Measurements from ENCODE around the gene RAB6A.
"Not testable (repeated sequence)": the region's sequence is repeated elsewhere in the genome, so short reads cannot be mapped to it uniquely, and the experiment has no call there.

Gene RAB6A

GRCh38 chr11:73785467-73785866, 24.6 kb upstream of the RAB6A start:
- H2AFZ ChIP-seq (ENCODE audit: insufficient read depth, low read length, poor library complexity); DNase-seq; H4K8ac ChIP-seq (ENCODE audit: low read depth, low read length); H3K27me3 ChIP-seq (ENCODE audit: insufficient read depth, low read length); H4K91ac ChIP-seq (ENCODE audit: low read depth, low read length); H3K18ac ChIP-seq (ENCODE audit: low read length); H2BK5ac ChIP-seq (ENCODE audit: low read depth, low read length, poor library complexity); H3K4me1 ChIP-seq (ENCODE audit: control insufficient read depth in 1 of 2, insufficient read depth in 2 of 2, low read length in 2 of 2); H3K4me2 ChIP-seq (ENCODE audit: low read length); H3K36me3 ChIP-seq (ENCODE audit: control insufficient read depth in 1 of 2, insufficient read depth in 2 of 2, low read length in 2 of 2); H3K23ac ChIP-seq (ENCODE audit: low read length); H2AK5ac ChIP-seq (ENCODE audit: low read length); H3K9ac ChIP-seq (ENCODE audit: low read length); H3K14ac ChIP-seq (ENCODE audit: low read length); H3K9me3 ChIP-seq (ENCODE audit: insufficient read depth, low read depth, low read length); H3K79me1 ChIP-seq (ENCODE audit: low read length); H2BK120ac ChIP-seq (ENCODE audit: insufficient read depth, low read length, poor library complexity); H2BK12ac ChIP-seq (ENCODE audit: low read length); H3K79me2 ChIP-seq (ENCODE audit: control insufficient read depth, insufficient read depth, low read length, poor library complexity); H3K27ac ChIP-seq (ENCODE audit: low read depth, low read length); H4K12ac ChIP-seq (ENCODE audit: low read depth, low read length); H3K4me3 ChIP-seq (ENCODE audit: low read depth, low read length); H3K4ac ChIP-seq (ENCODE audit: low read depth, low read length): not testable (repeated sequence)

- no peak overlapping the region for H3K4me3 ChIP-seq (ENCODE audit: low read depth, low read length)
- H3K27me3 ChIP-seq (ENCODE audit: insufficient read depth, low read length), result no peaks in the 10 kb centered on the region
- no peak overlapping the region for H3K4me2 ChIP-seq (ENCODE audit: low read length)
- H2AFZ ChIP-seq (ENCODE audit: insufficient read depth, low read length, poor library complexity), result no peak overlapping the region
- peaks cover 4% of the 10 kb centered on the region for H3K79me1 ChIP-seq (ENCODE audit: low read length)
- H2AK5ac ChIP-seq (ENCODE audit: low read length), result no peak overlapping the region
- H4K12ac ChIP-seq (ENCODE audit: low read depth, low read length), result no peak overlapping the region
- H3K27ac ChIP-seq (ENCODE audit: low read depth, low read length), result no peak overlapping the region
- H4K91ac ChIP-seq (ENCODE audit: low read depth, low read length), result no peak overlapping the region
- no peak overlapping the region for H3K4ac ChIP-seq (ENCODE audit: low read depth, low read length)
- no peaks in the 10 kb centered on the region for H3K9me3 ChIP-seq (ENCODE audit: insufficient read depth, low read depth, low read length)
- H3K9ac ChIP-seq (ENCODE audit: low read length), result no peak overlapping the region
- H2BK12ac ChIP-seq (ENCODE audit: low read length), result no peak overlapping the region
- no peak overlapping the region for H2BK5ac ChIP-seq (ENCODE audit: low read depth, low read length, poor library complexity)
- H3K14ac ChIP-seq (ENCODE audit: low read length), result no peak overlapping the region
- 100% methylated on average over 1 of the region's 1 CpG for WGBS (ENCODE audit: extremely low coverage, insufficient coverage, insufficient read length)
- DNase-seq, result no peak
- peaks cover 0 to 4% of the 10 kb centered on the region in 2 experiments for H3K4me1 ChIP-seq (ENCODE audit: control insufficient read depth in 1 of 2, insufficient read depth in 2 of 2, low read length in 2 of 2)
- no peak overlapping the region for H3K18ac ChIP-seq (ENCODE audit: low read length)
- H4K8ac ChIP-seq (ENCODE audit: low read depth, low read length), result no peak overlapping the region
- no peaks in the 10 kb centered on the region for H3K36me3 ChIP-seq (ENCODE audit: control insufficient read depth in 1 of 2, insufficient read depth in 2 of 2, low read length in 2 of 2)
- H2BK120ac ChIP-seq (ENCODE audit: insufficient read depth, low read length, poor library complexity), result no peak overlapping the region
- H3K79me2 ChIP-seq (ENCODE audit: control insufficient read depth, insufficient read depth, low read length, poor library complexity), result peaks cover 2% of the 10 kb centered on the region
- no peak overlapping the region for H3K23ac ChIP-seq (ENCODE audit: low read length)
These were observed 23.9 kb upstream of the RAB6A start for GRCh38 chr11:73784734-73785133.

DNA sequence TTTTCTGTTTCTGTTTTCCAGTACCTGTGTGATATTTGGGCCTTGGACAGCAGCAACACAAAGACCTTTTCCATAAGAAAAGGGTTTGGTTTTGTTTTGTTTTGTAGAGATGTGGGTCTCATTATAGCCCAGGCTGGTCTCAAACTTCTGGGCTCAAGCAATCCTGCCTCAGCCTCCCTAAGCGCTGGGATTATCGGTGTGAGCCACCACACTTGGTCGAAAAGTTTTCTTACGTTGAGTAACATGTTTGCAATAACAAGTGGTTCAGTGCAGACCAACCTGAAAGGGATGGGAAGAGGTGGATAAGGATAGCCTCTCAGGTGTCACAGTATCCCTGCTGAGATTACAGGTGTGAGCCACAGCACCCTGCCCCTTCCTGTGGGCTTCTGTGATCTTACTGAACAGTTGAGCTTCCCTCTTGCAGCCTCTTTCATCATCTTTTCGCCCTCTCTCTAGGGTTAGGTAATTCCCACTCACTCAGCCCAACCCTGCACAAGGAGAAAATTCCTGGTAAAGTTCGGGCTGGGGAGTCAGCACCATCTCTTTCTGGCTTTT, 23.3 kb upstream of the RAB6A start:
- whole genome bisulfite sequencing (ENCODE audit: extremely low coverage, insufficient coverage, insufficient read length), result no CpG with 5 or more reads among the region's 6 CpGs
- H3K18ac ChIP-seq (ENCODE audit: low read length), result no peak overlapping the region

DNA sequence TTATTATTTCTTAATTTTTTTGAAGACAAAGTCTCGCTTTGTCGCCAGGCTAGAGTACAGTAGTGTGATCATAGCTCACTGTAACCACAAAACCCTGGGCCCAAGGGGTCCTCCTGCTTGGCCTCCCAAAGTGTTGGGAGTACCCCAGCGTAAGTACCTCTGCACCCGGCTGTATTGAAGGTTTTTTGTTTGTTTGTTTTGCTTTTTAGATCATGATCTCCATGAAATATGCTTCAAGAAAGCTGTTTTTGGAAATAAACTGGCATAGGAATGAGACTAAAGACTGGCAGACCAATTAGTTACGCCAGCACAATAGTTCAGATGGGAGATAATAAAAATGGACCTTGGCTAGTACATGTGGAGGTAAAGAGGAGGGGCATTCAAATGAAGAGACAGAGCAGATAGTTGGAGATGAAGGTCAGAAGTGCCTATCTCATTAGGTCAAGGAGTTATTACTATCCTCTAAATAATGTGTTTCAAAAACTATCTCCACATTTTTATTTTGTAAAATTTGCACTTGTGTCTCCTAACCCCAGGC, 22.7 kb upstream of the RAB6A start:
- Histone ChIP-seq H3K79me1 (ENCODE audit: low read length) (peaks cover 9% of the 10 kb centered on the region), H2BK12ac (ENCODE audit: low read length) (no peak overlapping the region), H3K4ac (ENCODE audit: low read depth, low read length) (no peak overlapping the region), H3K27ac (ENCODE audit: low read depth, low read length) (peak overlapping the region; percentile 40), H2AFZ (ENCODE audit: insufficient read depth, low read length, poor library complexity) (no peak overlapping the region), H3K9me3 (ENCODE audit: insufficient read depth, low read depth, low read length) (no peaks in the 10 kb centered on the region), H3K79me2 (ENCODE audit: control insufficient read depth, insufficient read depth, low read length, poor library complexity) (peaks cover 2% of the 10 kb centered on the region), H3K4me1 (ENCODE audit: control insufficient read depth in 1 of 2, insufficient read depth in 2 of 2, low read length in 2 of 2) (peaks cover 0 to 4% of the 10 kb centered on the region in 2 experiments), H3K36me3 (ENCODE audit: control insufficient read depth in 1 of 2, insufficient read depth in 2 of 2, low read length in 2 of 2) (no peaks in the 10 kb centered on the region), H2BK120ac (ENCODE audit: insufficient read depth, low read length, poor library complexity) (no peak overlapping the region), H3K4me2 (ENCODE audit: low read length) (no peak overlapping the region), H2AK5ac (ENCODE audit: low read length) (no peak overlapping the region), H3K18ac (ENCODE audit: low read length) (no peak overlapping the region), H4K12ac (ENCODE audit: low read depth, low read length) (no peak overlapping the region), H3K27me3 (ENCODE audit: insufficient read depth, low read length) (no peaks in the 10 kb centered on the region), H4K8ac (ENCODE audit: low read depth, low read length) (no peak overlapping the region), H3K4me3 (ENCODE audit: low read depth, low read length) (no peak overlapping the region), H2BK5ac (ENCODE audit: low read depth, low read length, poor library complexity) (no peak overlapping the region), H3K14ac (ENCODE audit: low read length) (no peak overlapping the region), H3K9ac (ENCODE audit: low read length) (no peak overlapping the region), H3K23ac (ENCODE audit: low read length) (no peak overlapping the region), H4K91ac (ENCODE audit: low read depth, low read length) (no peak overlapping the region)
- DNase-seq, result no peak
- no CpG with 5 or more reads among the region's 5 CpGs for WGBS (ENCODE audit: extremely low coverage, insufficient coverage, insufficient read length)

More for the DNA sequence above, 23.3 kb upstream of the RAB6A start:
- H2BK5ac ChIP-seq (ENCODE audit: low read depth, low read length, poor library complexity), result no peak overlapping the region
- H2BK12ac ChIP-seq (ENCODE audit: low read length), result no peak overlapping the region
- H3K9ac ChIP-seq (ENCODE audit: low read length), result no peak overlapping the region
- H4K12ac ChIP-seq (ENCODE audit: low read depth, low read length), result no peak overlapping the region
- no peak overlapping the region for H3K4me3 ChIP-seq (ENCODE audit: low read depth, low read length)
- no peak overlapping the region for H2BK120ac ChIP-seq (ENCODE audit: insufficient read depth, low read length, poor library complexity)
- peaks cover 0 to 4% of the 10 kb centered on the region in 2 experiments for H3K4me1 ChIP-seq (ENCODE audit: control insufficient read depth in 1 of 2, insufficient read depth in 2 of 2, low read length in 2 of 2)
- H3K4ac ChIP-seq (ENCODE audit: low read depth, low read length), result no peak overlapping the region
- DNase-seq, result peak in 1 of 2 donors; percentile 7
- H3K14ac ChIP-seq (ENCODE audit: low read length), result no peak overlapping the region
- H3K27me3 ChIP-seq (ENCODE audit: insufficient read depth, low read length), result no peaks in the 10 kb centered on the region
- no peak overlapping the region for H4K91ac ChIP-seq (ENCODE audit: low read depth, low read length)
- no peak overlapping the region for H2AFZ ChIP-seq (ENCODE audit: insufficient read depth, low read length, poor library complexity)
- peak overlapping the region; percentile 40 for H3K27ac ChIP-seq (ENCODE audit: low read depth, low read length)
- no peak overlapping the region for H4K8ac ChIP-seq (ENCODE audit: low read depth, low read length)
- no peak overlapping the region for H2AK5ac ChIP-seq (ENCODE audit: low read length)
- H3K79me1 ChIP-seq (ENCODE audit: low read length), result peaks cover 8% of the 10 kb centered on the region
- no peaks in the 10 kb centered on the region for H3K36me3 ChIP-seq (ENCODE audit: control insufficient read depth in 1 of 2, insufficient read depth in 2 of 2, low read length in 2 of 2)
- no peak overlapping the region for H3K4me2 ChIP-seq (ENCODE audit: low read length)
- H3K79me2 ChIP-seq (ENCODE audit: control insufficient read depth, insufficient read depth, low read length, poor library complexity), result peaks cover 2% of the 10 kb centered on the region
- H3K9me3 ChIP-seq (ENCODE audit: insufficient read depth, low read depth, low read length), result no peaks in the 10 kb centered on the region
- no peak overlapping the region for H3K23ac ChIP-seq (ENCODE audit: low read length)
